H1 (cell line): ENCODE measurements around the gene ECT2L. TPM values are rescaled to one million over a fixed set of nuclear protein-coding genes. Genes with fewer than 3 reads are reported as not detected.

Experiments
- CTCF ChIA-PET: fragments of 300-600 bp; sonication (Branson Sonifier 250); formaldehyde crosslinking; loops from one replicate; lab custom pipeline; 2021; ENCODE audit not compliant: partially characterized antibody; lab: Charles Lee
- POLR2A ChIA-PET: fragments of 300-600 bp; sonication (Branson Sonifier 250); formaldehyde crosslinking; loops from one replicate; lab custom pipeline; 2021; ENCODE audit warnings: inconsistent platforms; ENCODE audit not compliant: partially characterized antibody; lab: Charles Lee
- DNase-seq, 2 experiments: peaks; one replicate each; pipeline versions ENCODE4 v3.0.0 to v3.0.0-alpha.2; 2010 to 2022; ENCODE audit warnings: low spot score in 2 of 2, low read depth in 1 of 2, mixed read lengths in 1 of 2
- FAIRE-seq: peaks from 2 replicates; lab custom pipeline; 2011; peaks lifted over from hg19 to GRCh38; lab: Jason Lieb, UNC
- H2AFZ ChIP-seq: 2 replicates; pipeline ENCODE4 v1.8.1; 2012; ENCODE audit warnings: low read length, inconsistent platforms
- H2AK5ac ChIP-seq: 2 replicates; pipeline ENCODE4 v1.6.1; 2013; ENCODE audit warnings: low read depth, low read length
- H2BK120ac ChIP-seq: replicated peaks from 2 replicates; pipeline ENCODE3; 2013; ENCODE audit warnings: low read depth, low read length, inconsistent platforms
- H2BK12ac ChIP-seq: 2 replicates; pipeline ENCODE4 v1.6.1; 2013; ENCODE audit warnings: low read depth, low read length
- H2BK15ac ChIP-seq: 2 replicates; pipeline ENCODE4 v1.6.1; 2013; ENCODE audit warnings: low read length
- H2BK20ac ChIP-seq: 2 replicates; pipeline ENCODE4 v1.6.1; 2013; ENCODE audit warnings: low read length
- H2BK5ac ChIP-seq: 2 replicates; pipeline ENCODE4 v1.6.1; 2013; ENCODE audit warnings: low read depth, low read length
- H3K14ac ChIP-seq: 2 replicates; pipeline ENCODE4 v1.6.1; 2013; ENCODE audit warnings: inconsistent platforms; ENCODE audit not compliant: insufficient read length
- H3K18ac ChIP-seq: 2 replicates; pipeline ENCODE4 v1.6.1; 2013; ENCODE audit warnings: low read length; ENCODE audit errors: extremely low read depth
- H3K23ac ChIP-seq: 2 replicates; pipeline ENCODE4 v1.6.1; 2013; ENCODE audit warnings: inconsistent platforms; ENCODE audit not compliant: insufficient read length
- H3K23me2 ChIP-seq: 2 replicates; pipeline ENCODE4 v1.6.1; 2013; ENCODE audit warnings: low read depth, low read length
- H3K27ac ChIP-seq: 2 replicates; pipeline ENCODE4 v1.6.1; 2011; ENCODE audit warnings: low read depth, low read length, inconsistent platforms
- H3K27me3 ChIP-seq, 4 experiments: replicated peaks in 1 of 4; 1 replicate in 1 of 4; 2 replicates in 3 of 4; pipeline versions ENCODE4 v1.6.1 to v1.8.1; 2011 to 2013; ENCODE audit warnings: low read length in 3 of 4, mild to moderate bottlenecking in 3 of 4, inconsistent platforms in 2 of 4, mixed read lengths in 2 of 4, moderate library complexity in 1 of 4; ENCODE audit not compliant: control insufficient read depth in 3 of 4, insufficient read depth in 3 of 4; ENCODE audit errors: extremely low read depth in 1 of 4
- H3K36me3 ChIP-seq, 4 experiments: 2 replicates each; pipeline versions ENCODE4 v1.6.1 to v1.8.1; 2011 to 2013; ENCODE audit warnings: mild to moderate bottlenecking in 4 of 4, low read length in 3 of 4, moderate library complexity in 2 of 4, control low read depth in 1 of 4, inconsistent platforms in 1 of 4; ENCODE audit not compliant: insufficient read depth in 4 of 4, control insufficient read depth in 2 of 4
- H3K4ac ChIP-seq: replicated peaks from 2 replicates; pipeline ENCODE3; 2013; ENCODE audit warnings: low read length, low read depth, mixed read lengths, inconsistent platforms; ENCODE audit not compliant: insufficient read length
- H3K4me1 ChIP-seq, 4 experiments: replicated peaks in 1 of 4; 1 replicate in 1 of 4; 2 replicates in 3 of 4; pipeline versions ENCODE4 v1.6.1 to v1.8.1; 2011 to 2013; ENCODE audit warnings: low read length in 3 of 4, inconsistent platforms in 2 of 4, mixed read lengths in 1 of 4; ENCODE audit not compliant: insufficient read depth in 4 of 4, control insufficient read depth in 3 of 4
- H3K4me2 ChIP-seq, 2 experiments: 2 replicates each; pipeline versions ENCODE4 v1.6.1 to v1.8.1; 2011 to 2013; ENCODE audit warnings: low read depth in 2 of 2, low read length in 2 of 2, control low read depth in 1 of 2, inconsistent platforms in 1 of 2, mild to moderate bottlenecking in 1 of 2; ENCODE audit not compliant: insufficient read depth in 1 of 2
- H3K4me3 ChIP-seq, 4 experiments: fragments of 200-600, 300-600 bp in 1 of 4; sonication (generic), shearing (Covaris generic), sonication (Bioruptor Twin) in 1 of 4; 2 replicates each; pipeline versions ENCODE4 v1.5.1 to v1.8.1; 2011 to 2016; ENCODE audit warnings: low read length in 4 of 4, low read depth in 3 of 4, control low read depth in 2 of 4, inconsistent platforms in 2 of 4, mild to moderate bottlenecking in 2 of 4, mixed read lengths in 1 of 4, moderate library complexity in 1 of 4; ENCODE audit not compliant: insufficient read depth in 2 of 4; ENCODE audit errors: extremely low read depth in 1 of 4
- H3K56ac ChIP-seq: replicated peaks from 2 replicates; pipeline ENCODE3; 2013; ENCODE audit warnings: low read depth, mild to moderate bottlenecking, mixed read lengths, low read length, inconsistent platforms; ENCODE audit not compliant: insufficient read length
- H3K79me1 ChIP-seq: 2 replicates; pipeline ENCODE4 v1.6.1; 2013; ENCODE audit warnings: low read depth, low read length, control low read depth
- H3K79me2 ChIP-seq, 2 experiments: 2 replicates each; pipeline versions ENCODE4 v1.6.1 to v1.8.1; 2012 to 2013; ENCODE audit warnings: low read length in 2 of 2, mild to moderate bottlenecking in 2 of 2, inconsistent platforms in 1 of 2; ENCODE audit not compliant: insufficient read depth in 2 of 2, control insufficient read depth in 1 of 2
- H3K9ac ChIP-seq, 4 experiments: replicated peaks in 1 of 4; 1 replicate in 1 of 4; 2 replicates in 3 of 4; pipeline versions ENCODE4 v1.6.1 to v1.8.1; 2011 to 2013; ENCODE audit warnings: low read depth in 3 of 4, low read length in 3 of 4, control low read depth in 2 of 4, mild to moderate bottlenecking in 2 of 4, moderate library complexity in 2 of 4, inconsistent platforms in 1 of 4; ENCODE audit errors: extremely low read depth in 1 of 4
- H3K9me3 ChIP-seq, 2 experiments: 2 replicates each; pipeline versions ENCODE4 v1.6.1 to v1.8.1; 2012 to 2013; ENCODE audit warnings: mild to moderate bottlenecking in 2 of 2, moderate library complexity in 2 of 2, control low read depth in 1 of 2, inconsistent platforms in 1 of 2, low read depth in 1 of 2, low read length in 1 of 2, mixed read lengths in 1 of 2; ENCODE audit not compliant: insufficient read depth in 2 of 2
- H4K20me1 ChIP-seq, 2 experiments: replicated peaks in 1 of 2; 2 replicates each; pipeline versions ENCODE3 to v1.8.1; 2011 to 2013; ENCODE audit warnings: inconsistent platforms in 2 of 2, low read length in 2 of 2, mild to moderate bottlenecking in 1 of 2; ENCODE audit not compliant: insufficient read depth in 2 of 2, control insufficient read depth in 1 of 2
- H4K5ac ChIP-seq: 2 replicates; pipeline ENCODE4 v1.6.1; 2013; ENCODE audit warnings: low read length, low read depth, mixed read lengths, inconsistent platforms; ENCODE audit not compliant: insufficient read length
- H4K8ac ChIP-seq: 2 replicates; pipeline ENCODE4 v1.8.0; 2013; ENCODE audit warnings: mild to moderate bottlenecking, moderate library complexity, low read length, inconsistent platforms; ENCODE audit not compliant: insufficient read depth; ENCODE audit errors: extremely low read depth
- H4K91ac ChIP-seq: replicated peaks from 2 replicates; pipeline ENCODE3; 2013; ENCODE audit warnings: low read length, mixed read lengths, inconsistent platforms; ENCODE audit not compliant: insufficient read length
- WGBS, 2 experiments: shearing (Covaris generic) in 1 of 2; methylation state at CpG; one replicate each; pipeline versions ENCODE4 v1.1.6 to v1.1.7; 2013 to 2015; ENCODE audit warnings: low lambda C conversion rate in 2 of 2, mixed read lengths in 2 of 2, inconsistent platforms in 1 of 2, low coverage in 1 of 2, missing lambda C conversion rate in 1 of 2; ENCODE audit not compliant: insufficient replicate concordance in 2 of 2, insufficient coverage in 1 of 2, insufficient read length in 1 of 2; ENCODE audit errors: extremely low coverage in 1 of 2, missing lambda C conversion rate in 1 of 2; 5-methylcytosine and 5-hydroxymethylcytosine counted together
- polyA plus RNA-seq, 7 experiments: library from polyadenylated mRNA; depleted of rRNA in 3 of 7; stranded (reverse) in 5 of 7; unstranded in 2 of 7; fragments of >200 nt in 5 of 7; fragments of 200-250 nt in 2 of 7; gene quantifications; 1 replicate in 5 of 7; 2 replicates in 1 of 7; 4 replicates in 1 of 7; pipeline versions ENCODE4 v1.2.1 to v1.2.3, GENCODE V29; 2011 to 2013; ENCODE audit warnings: missing spikeins in 2 of 7, mixed read lengths in 2 of 7
- total RNA-seq: library from RNA; stranded (reverse); fragmentation: NEBNext Ultra II Directional; extraction: Animal tissue kit (Norgen Biotek cat#: 25700); gene quantifications from 2 replicates; pipeline ENCODE4 v1.2.1, GENCODE V29; 2021

ECT2L gene
- total and polyA plus RNA-seq, 2 of the 8 experiments (the other 6 are each of a cell fraction or from before 2014, with no cell fraction given): not detected

DNA sequence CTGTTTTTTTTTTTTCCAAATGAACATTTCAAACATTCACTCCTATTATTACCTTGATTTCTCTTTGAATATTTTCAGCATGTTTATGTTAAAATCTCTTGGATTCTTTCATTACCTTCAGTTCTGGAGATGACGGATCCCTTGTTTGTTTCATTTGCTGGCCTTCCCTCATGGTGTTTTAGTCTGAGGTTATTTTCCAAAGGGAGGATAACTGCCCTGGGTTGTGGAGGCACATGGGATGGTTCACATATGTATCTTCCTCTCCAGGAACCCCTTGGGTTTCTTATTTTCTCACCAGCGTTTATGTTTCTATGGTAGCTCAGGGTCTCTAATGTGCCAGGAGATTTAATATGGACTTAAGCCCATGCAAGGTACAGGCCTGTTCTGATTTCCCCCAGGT, 36.3 kb downstream of the ECT2L start:
- H3K79me2 ChIP-seq: no peaks in the 10 kb centered on the region
- H3K4me3 ChIP-seq: no peak overlapping the region
- H3K14ac ChIP-seq: no peak overlapping the region
- peaks cover 2% of the 10 kb centered on the region; the same call in 1 of the 2 replicates for H3K23me2 ChIP-seq
- H3K4ac ChIP-seq: no peak overlapping the region
- H3K27me3 ChIP-seq: no peaks in the 10 kb centered on the region
- no peak overlapping the region for H2BK5ac ChIP-seq
- DNase-seq (no peak), FAIRE-seq (no peak)
- no peak overlapping the region for H3K9ac ChIP-seq
- POLR2A ChIA-PET: no interaction called here
- no peaks in the 10 kb centered on the region for H4K20me1 ChIP-seq
- no peak overlapping the region for H2BK20ac ChIP-seq
- H4K5ac ChIP-seq: no peak overlapping the region
- peaks cover 0 to 3% (median 1%) of the 10 kb centered on the region in 4 experiments; a peak in 3 of 7 replicates for H3K4me1 ChIP-seq
- no peak overlapping the region for H3K56ac ChIP-seq
- no peak overlapping the region for H3K4me2 ChIP-seq
- no peak overlapping the region for H2AK5ac ChIP-seq
- no peaks in the 10 kb centered on the region for H3K79me1 ChIP-seq
- H2BK15ac ChIP-seq: no peak overlapping the region
- no peaks in the 10 kb centered on the region for H3K9me3 ChIP-seq
- no peak overlapping the region for H3K18ac ChIP-seq
- no peak overlapping the region for H3K23ac ChIP-seq
- H3K27ac ChIP-seq: no peak overlapping the region
- no peak overlapping the region for H2BK12ac ChIP-seq
- WGBS, 2 experiments: 79% methylated on average over 2 of the region's 2 CpGs; no CpG with 5 or more reads in 1 of the 2 experiments
- no peak overlapping the region for H2BK120ac ChIP-seq
- H4K91ac ChIP-seq: no peak overlapping the region
- no peaks in the 10 kb centered on the region for H3K36me3 ChIP-seq
- H2AFZ ChIP-seq: no peak overlapping the region
- H4K8ac ChIP-seq: no peak overlapping the region
- CTCF ChIA-PET: interaction anchor here (0.8 kb wide), 1 partner anchor 11 kb away, joined by 3 read pairs; no protein-coding TSS in a partner anchor
